Measurements from ENCODE around the gene TMEM240. TPM values are rescaled to one million over a fixed set of nuclear protein-coding genes. Genes with fewer than 3 reads are reported as not detected.

TMEM240 gene
- total and polyA plus RNA-seq, 8 donors = 2.6 to 6.9 (median 4.3) TPM

- no peaks in the 10 kb centered on the region for H3K4me1 ChIP-seq
- intact Hi-C loops (cut with DNase I) = no loop called here
- no peaks in the 10 kb centered on the region for H3K27me3 ChIP-seq
- H3K4me3 ChIP-seq = no peak overlapping the region
- peaks cover 0 to 69% of the 10 kb centered on the region in 2 donors for H3K36me3 ChIP-seq
- DNase-seq = no peak
- ATAC-seq = no peak
- no peak for TF ChIP-seq CTCF (IDR thresholded peaks at IDR 0.05)
- H3K27ac ChIP-seq = no peak overlapping the region
- no peaks in the 10 kb centered on the region for H3K9me3 ChIP-seq
Measured at GRCh38 chr1:1547011-1547410, 6.6 kb upstream of the TMEM240 start.

GRCh38 chr1:1545946-1546737, 5.7 kb upstream of the TMEM240 start:
- Histone ChIP-seq H3K36me3 (peaks cover 0 to 73% of the 10 kb centered on the region in 2 donors), H3K27ac (no peak overlapping the region), H3K27me3 (peaks cover 0 to under 1% of the 10 kb centered on the region in 2 donors), H3K4me1 (peaks cover 0 to 1% of the 10 kb centered on the region in 2 donors), H3K9me3 (no peaks in the 10 kb centered on the region), H3K4me3 (no peak overlapping the region)
- TF ChIP-seq CTCF (IDR thresholded peaks at IDR 0.05) = no peak
- no peak for ATAC-seq
- no peak for DNase-seq
- intact Hi-C loops (cut with DNase I) = no loop called here

- peaks cover 0 to 78% of the 10 kb centered on the region in 2 donors for H3K36me3 ChIP-seq
- H3K4me1 ChIP-seq = peaks cover 0 to 11% of the 10 kb centered on the region in 2 donors
- ATAC-seq (no peak), DNase-seq (no peak)
- no peak overlapping the region for H3K4me3 ChIP-seq
- intact Hi-C loops (cut with DNase I) = no loop called here
- H3K27me3 ChIP-seq = peaks cover 0 to 16% of the 10 kb centered on the region in 2 donors
- no peaks in the 10 kb centered on the region for H3K9me3 ChIP-seq
- no peak overlapping the region for H3K27ac ChIP-seq
- TF ChIP-seq CTCF (IDR thresholded peaks at IDR 0.05) = no peak
Measured at GRCh38 chr1:1544544-1544943, 4.1 kb upstream of the TMEM240 start.

- Histone ChIP-seq H3K27me3 (peaks cover 0 to 19% of the 10 kb centered on the region in 2 donors), H3K27ac (no peak overlapping the region), H3K4me1 (peaks cover 0 to 17% of the 10 kb centered on the region in 2 donors), H3K36me3 (peaks cover 0 to 74% of the 10 kb centered on the region in 2 donors), H3K9me3 (no peaks in the 10 kb centered on the region), H3K4me3 (no peak overlapping the region)
- DNase-seq = no peak
- TF ChIP-seq CTCF (IDR thresholded peaks at IDR 0.05) = no peak
- no peak for ATAC-seq
- intact Hi-C loops (cut with DNase I) = no loop called here
Measured at GRCh38 chr1:1543706-1544099, 3.3 kb upstream of the TMEM240 start.

- TF ChIP-seq CTCF (IDR thresholded peaks at IDR 0.05) = no peak
- intact Hi-C loops (cut with DNase I) = no loop called here
- Histone ChIP-seq H3K4me3 (no peak overlapping the region), H3K27me3 (peaks cover 0 to 19% of the 10 kb centered on the region in 2 donors), H3K36me3 (peaks cover 0 to 68% of the 10 kb centered on the region in 2 donors), H3K27ac (no peak overlapping the region), H3K9me3 (no peaks in the 10 kb centered on the region), H3K4me1 (peaks cover 0 to 17% of the 10 kb centered on the region in 2 donors)
- DNase-seq (no peak), ATAC-seq (no peak)
Measured at GRCh38 chr1:1542766-1543705, 2.6 kb upstream of the TMEM240 start.

Measured in left lung (tissue), 10 donors.